Uterus (tissue), 2 donors: ENCODE results near the gene NR3C2.

Source experiments
- CTCF ChIP-seq, 4 experiments: fragments of 200-600 bp in 2 of 4; fragments of 450-650 bp in 2 of 4; sonication (generic) in 2 of 4; IDR thresholded peaks; one replicate each; pipeline ENCODE4 v1.5.1; 2016 to 2019; ENCODE audit warnings: antibody characterized with exemption in 4 of 4, mild to moderate bottlenecking in 2 of 4, moderate library complexity in 1 of 4
- POLR2A ChIP-seq, 2 donors: fragments of 450-650 bp; IDR thresholded peaks; one replicate each; pipeline ENCODE4 v1.6.1; 2016; ENCODE audit warnings: antibody characterized with exemption in 2 of 2, mild to moderate bottlenecking in 1 of 2, moderate library complexity in 1 of 2

GRCh38 chr4:148367756-148368155 lies 74.5 kb downstream of the NR3C2 start:
- no peak for TF ChIP-seq CTCF (IDR thresholded peaks at IDR 0.05)
- no peak for TF ChIP-seq POLR2A (IDR thresholded peaks at IDR 0.05)
